HepG2 (cell line): ENCODE measurements around the gene POU3F1.

Experiments used
- BRD4 ChIP-seq: sonication (generic); formaldehyde crosslinking; IDR thresholded peaks from 2 replicates; pipeline ENCODE4 v1.4.0; 2020; ENCODE audit warnings: missing genetic modification reagents
- ERF ChIP-seq: IDR thresholded peaks from 2 replicates; pipeline ENCODE4 v1.6.1; 2018; ENCODE audit warnings: missing biosample characterization, missing genetic modification reagents
- HDAC1 ChIP-seq: sonication (generic); formaldehyde crosslinking; IDR thresholded peaks from 2 replicates; pipeline ENCODE4 v1.5.1; 2020; ENCODE audit warnings: mild to moderate bottlenecking, missing genetic modification reagents
- RAD21 ChIP-seq: fragments of 450-650 bp; formaldehyde crosslinking; IDR thresholded peaks from 2 replicates; pipeline ENCODE4 v1.5.0; 2020; ENCODE audit warnings: mild to moderate bottlenecking
- SPEN ChIP-seq: sonication (generic); formaldehyde crosslinking; IDR thresholded peaks from 2 replicates; pipeline ENCODE4 v1.5.1; 2020; ENCODE audit warnings: low read depth, mild to moderate bottlenecking, missing genetic modification reagents
- ZFP37 ChIP-seq: sonication (generic); formaldehyde crosslinking; IDR thresholded peaks from 2 replicates; pipeline ENCODE4 v1.4.0; 2020; ENCODE audit warnings: missing genetic modification reagents, borderline replicate concordance
- ZNF296 ChIP-seq: sonication (generic); formaldehyde crosslinking; conservative IDR thresholded peaks from 2 replicates; pipeline ENCODE4 v1.5.0; 2020; ENCODE audit warnings: mild to moderate bottlenecking, missing genetic modification reagents
- TF ChIP-seq, protein P1 (sequence below): sonication (generic); formaldehyde crosslinking; IDR thresholded peaks from 2 replicates; pipeline ENCODE4 v1.9.0; 2021; ENCODE audit warnings: missing genetic modification reagents, borderline replicate concordance

DNA sequence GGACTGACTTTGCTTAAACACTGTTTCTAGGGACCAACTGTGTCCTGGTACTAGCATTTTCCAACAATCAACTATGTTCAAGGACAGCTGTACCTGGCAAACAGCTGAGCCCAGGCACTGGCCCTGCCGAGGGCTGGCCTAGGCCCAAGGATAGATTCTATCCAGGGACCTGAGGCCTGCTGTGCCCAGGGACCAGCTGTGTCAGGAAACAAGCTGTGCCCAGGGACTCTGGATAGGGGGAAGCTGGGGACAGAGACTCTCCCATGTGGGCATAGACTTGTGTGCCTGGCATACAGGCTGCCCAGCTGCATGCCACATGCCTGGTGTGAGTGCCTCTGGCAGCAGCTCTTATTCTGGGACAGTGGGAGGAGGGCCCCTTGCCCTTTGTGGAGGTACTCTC lies 38.1 kb upstream of the POU3F1 start:
- TF ChIP-seq HDAC1 (CRISPR knock-in tag) (no peak), ERF (no peak), BRD4 (CRISPR knock-in tag) (no peak), ZNF296 (CRISPR knock-in tag) (no peak), ZFP37 (CRISPR knock-in tag) (no peak), SPEN (CRISPR knock-in tag) (no peak), RAD21 (no peak)
- TF ChIP-seq, protein P1, sequence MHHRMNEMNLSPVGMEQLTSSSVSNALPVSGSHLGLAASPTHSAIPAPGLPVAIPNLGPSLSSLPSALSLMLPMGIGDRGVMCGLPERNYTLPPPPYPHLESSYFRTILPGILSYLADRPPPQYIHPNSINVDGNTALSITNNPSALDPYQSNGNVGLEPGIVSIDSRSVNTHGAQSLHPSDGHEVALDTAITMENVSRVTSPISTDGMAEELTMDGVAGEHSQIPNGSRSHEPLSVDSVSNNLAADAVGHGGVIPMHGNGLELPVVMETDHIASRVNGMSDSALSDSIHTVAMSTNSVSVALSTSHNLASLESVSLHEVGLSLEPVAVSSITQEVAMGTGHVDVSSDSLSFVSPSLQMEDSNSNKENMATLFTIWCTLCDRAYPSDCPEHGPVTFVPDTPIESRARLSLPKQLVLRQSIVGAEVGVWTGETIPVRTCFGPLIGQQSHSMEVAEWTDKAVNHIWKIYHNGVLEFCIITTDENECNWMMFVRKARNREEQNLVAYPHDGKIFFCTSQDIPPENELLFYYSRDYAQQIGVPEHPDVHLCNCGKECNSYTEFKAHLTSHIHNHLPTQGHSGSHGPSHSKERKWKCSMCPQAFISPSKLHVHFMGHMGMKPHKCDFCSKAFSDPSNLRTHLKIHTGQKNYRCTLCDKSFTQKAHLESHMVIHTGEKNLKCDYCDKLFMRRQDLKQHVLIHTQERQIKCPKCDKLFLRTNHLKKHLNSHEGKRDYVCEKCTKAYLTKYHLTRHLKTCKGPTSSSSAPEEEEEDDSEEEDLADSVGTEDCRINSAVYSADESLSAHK (CRISPR knock-in tag): no peak
